ENCODE results near the gene IL17RC. TPM values are rescaled to one million over a fixed set of nuclear protein-coding genes. Genes with fewer than 3 reads are reported as not detected.

IL17RC gene
- total and polyA plus RNA-seq, 2 of the 8 experiments (the other 6 are each of a cell fraction or from before 2014, with no cell fraction given) = 11.8 to 13.0 TPM

- TF ChIP-seq MAX (IDR thresholded peaks at IDR 0.05) (peak; percentile 99), SIX5 (IDR thresholded peaks at IDR 0.05; ENCODE audit: low read depth, low read length) (no peak), RBBP5 (IDR thresholded peaks at IDR 0.05; ENCODE audit: borderline replicate concordance, low read depth, low read length) (peak; percentile 66; the same call in 1 of the 2 replicates), YY1 (IDR thresholded peaks at IDR 0.05; ENCODE audit: low read depth, low read length) (no peak), SP1 (IDR thresholded peaks at IDR 0.05; ENCODE audit: low read depth, low read length) (no peak)
These were observed 1.4 kb upstream of the IL17RC start (continued) for GRCh38 chr3:9915254-9916141.
